Measurements from ENCODE around the gene RANBP2. TPM values are rescaled to one million over a fixed set of nuclear protein-coding genes. Genes with fewer than 3 reads are reported as not detected.
"Not testable (repeated sequence)": the region's sequence is repeated elsewhere in the genome, so short reads cannot be mapped to it uniquely, and the experiment has no call there.

RANBP2 gene
- total RNA-seq = 53.1 and 53.6 TPM in 2 replicates

DNA sequence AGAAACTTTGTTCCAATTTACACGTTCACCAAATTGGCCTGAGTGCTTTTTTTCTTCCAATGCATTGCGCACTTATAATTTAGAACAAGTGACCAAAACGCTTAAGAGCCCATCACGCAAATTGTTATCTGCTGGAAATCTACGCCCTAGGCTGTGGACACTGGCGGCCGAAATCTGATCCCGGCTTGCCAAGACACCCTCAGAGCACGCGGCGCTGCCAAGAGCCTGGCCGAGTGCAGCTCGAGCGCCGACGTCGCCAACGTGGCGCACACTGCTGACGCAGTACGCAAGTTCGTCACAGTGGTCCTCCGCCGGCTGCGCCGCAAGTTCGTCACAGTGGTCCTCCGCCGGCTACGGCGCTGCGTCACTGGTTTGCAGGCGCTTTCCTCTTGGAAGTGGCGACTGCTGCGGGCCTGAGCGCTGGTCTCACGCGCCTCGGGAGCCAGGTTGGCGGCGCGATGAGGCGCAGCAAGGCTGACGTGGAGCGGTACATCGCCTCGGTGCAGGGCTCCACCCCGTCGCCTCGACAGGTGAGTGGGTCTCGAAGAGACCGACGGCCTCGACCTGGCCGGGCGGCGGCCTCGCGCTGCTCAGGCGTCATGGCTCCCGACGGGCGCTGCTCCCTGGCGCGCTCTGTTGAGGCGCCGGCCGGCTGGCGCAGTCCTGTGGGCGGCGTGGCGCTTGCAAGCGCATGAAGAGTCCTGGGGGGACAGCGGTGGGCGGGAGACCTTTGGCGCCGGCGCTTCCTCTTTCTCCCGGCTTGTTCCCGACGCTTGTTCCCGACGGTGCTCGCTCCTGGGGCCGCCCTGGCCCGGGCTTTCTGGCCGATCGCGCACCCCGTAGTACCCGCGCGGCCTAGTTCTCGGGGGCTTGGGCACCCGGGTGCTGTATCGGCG is at the start of gene RANBP2:
TSS of gene RANBP2 (plus strand) at position 334 of the 896 bp plus-strand sequence. CDS start at position 459, 125 bp downstream.
- DNase-seq (ENCODE audit: low read depth in 2 of 2) = peak; percentile 98 to 99

DNA sequence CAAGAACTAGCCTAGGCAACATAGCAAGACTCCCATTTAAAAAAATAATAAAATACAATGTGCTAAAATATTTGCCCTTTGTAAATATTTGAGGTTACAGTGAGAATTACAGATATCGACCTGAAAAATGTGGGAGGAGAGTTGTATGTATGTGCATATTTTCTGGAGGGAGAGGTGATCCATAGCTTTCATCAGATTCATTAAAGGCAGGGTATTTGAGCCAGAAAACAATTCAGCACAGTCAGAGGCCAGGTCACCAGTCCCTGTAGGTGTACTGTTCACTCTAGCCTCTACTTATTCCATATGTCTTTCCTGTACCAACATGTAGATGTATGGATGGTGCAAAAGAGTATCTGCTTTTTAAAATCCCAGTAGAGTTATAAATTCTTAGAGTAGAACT is 49.0 kb upstream of the RANBP2 start:
- DNase-seq (ENCODE audit: low read depth in 2 of 2) = not testable (repeated sequence)

DNA sequence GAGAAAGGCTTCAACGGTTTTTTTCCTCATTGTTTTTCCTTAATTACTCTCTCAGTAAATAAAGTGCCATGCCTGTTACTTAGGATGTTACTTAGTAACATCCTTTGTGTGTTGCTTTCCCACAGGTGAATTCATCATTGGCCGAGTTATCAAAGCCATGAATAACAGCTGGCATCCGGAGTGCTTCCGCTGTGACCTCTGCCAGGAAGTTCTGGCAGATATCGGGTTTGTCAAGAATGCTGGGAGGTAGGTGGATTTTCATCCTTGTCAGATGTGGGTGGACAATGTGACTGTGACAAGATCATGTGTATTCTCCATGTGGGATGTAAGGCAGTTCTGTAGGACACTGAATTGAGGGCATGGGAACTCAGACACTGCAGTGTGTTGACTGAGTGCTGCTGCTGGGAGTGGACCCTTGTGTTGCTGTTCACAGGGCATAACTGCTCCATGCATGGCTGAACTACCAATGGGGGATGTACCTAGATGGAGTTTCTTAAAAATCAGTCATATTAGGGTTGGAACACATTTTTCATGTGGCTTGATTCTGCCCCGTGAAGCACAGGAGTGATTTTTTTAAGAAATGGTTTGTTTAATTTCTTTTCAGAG is 47.0 kb upstream of the RANBP2 start:
- peak in 1 of 2 donors; percentile 7 for DNase-seq (ENCODE audit: low read depth in 2 of 2)

DNA sequence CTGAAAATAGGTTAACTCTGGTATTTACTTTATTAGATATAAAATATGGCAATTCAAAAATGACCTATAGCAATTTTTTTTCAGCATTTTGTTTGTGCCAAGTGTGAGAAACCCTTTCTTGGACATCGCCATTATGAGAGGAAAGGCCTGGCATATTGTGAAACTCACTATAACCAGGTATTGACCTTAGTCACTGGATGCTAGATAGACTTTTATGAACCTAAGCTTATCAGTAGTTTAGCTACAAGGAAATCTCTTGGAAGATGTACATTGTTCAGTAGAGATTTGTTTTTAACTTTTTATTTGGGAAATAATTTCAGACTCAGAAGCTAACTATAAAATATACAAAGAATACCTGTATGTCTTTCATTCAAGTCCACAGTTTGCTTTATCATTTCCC is 42.8 kb upstream of the RANBP2 start:
- not testable (repeated sequence) for DNase-seq (ENCODE audit: low read depth in 2 of 2)

DNA sequence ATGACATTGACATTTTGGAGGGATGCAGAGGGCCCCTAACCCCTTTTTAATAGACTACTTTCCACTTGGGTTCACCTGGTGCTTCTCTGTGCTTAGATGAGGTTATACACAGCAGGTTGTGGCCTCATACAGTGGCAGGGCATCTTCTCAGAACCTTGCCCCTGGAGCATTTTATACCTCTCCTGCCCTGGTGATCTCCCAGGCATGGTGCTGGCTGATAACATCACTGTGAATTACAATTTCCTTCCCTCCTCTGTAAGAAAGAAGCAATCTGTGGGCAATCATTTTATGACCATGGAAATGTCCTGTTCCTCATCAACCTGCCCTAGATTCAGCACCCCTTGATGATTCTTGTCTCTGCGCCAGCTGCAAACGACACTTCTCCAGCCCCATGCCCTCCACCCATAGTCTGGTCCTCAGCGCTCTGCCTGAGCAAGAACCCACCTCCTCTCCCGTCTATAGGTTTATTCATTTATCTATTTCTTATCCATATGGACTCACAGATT is 42.0 kb upstream of the RANBP2 start:
- DNase-seq (ENCODE audit: low read depth in 2 of 2) = peak in 1 of 2 donors; percentile 40

DNA sequence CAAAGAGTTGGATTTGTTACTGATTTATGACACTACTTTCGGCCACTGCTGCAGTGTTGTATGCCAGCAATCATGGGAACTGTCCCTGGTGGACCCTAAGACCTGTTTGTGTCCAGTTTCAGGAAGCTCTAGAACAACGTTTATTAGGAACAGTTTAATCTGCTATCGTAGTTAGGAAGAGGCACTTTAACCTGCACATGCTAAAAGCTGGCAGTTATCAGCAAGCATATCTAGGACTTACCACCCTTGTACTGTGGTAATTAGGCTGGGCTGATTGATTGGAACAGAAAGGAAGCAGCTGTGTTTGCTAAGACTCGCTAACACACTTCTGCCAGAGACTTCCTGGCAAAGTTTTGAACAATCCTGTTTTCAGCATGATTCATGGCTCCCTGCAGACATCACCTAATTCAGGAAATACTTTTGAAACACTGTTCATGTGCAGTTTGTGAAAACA is 41.1 kb upstream of the RANBP2 start:
- peak; percentile 88 to 96 for DNase-seq (ENCODE audit: low read depth in 2 of 2)

DNA sequence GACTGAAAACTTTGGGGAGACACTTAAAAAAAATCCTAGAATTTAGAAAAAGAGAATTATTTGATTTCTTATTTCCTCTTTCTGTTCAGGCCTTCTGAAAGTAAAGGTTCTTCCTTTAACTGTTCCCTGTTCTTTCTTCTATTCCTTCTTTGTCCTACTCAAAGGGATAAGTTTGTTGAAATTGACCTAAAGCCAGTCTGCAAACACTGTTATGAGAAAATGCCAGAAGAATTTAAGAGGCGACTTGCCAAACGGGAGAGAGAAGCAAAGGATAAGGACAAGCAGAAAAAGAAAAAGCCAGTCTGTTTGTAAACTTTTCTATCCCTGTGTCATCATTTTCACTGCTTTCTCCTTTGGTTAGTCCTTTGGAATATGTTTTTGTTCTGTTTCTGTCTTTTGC is 38.5 kb upstream of the RANBP2 start:
- DNase-seq (ENCODE audit: low read depth in 2 of 2) = not testable (repeated sequence)

DNA sequence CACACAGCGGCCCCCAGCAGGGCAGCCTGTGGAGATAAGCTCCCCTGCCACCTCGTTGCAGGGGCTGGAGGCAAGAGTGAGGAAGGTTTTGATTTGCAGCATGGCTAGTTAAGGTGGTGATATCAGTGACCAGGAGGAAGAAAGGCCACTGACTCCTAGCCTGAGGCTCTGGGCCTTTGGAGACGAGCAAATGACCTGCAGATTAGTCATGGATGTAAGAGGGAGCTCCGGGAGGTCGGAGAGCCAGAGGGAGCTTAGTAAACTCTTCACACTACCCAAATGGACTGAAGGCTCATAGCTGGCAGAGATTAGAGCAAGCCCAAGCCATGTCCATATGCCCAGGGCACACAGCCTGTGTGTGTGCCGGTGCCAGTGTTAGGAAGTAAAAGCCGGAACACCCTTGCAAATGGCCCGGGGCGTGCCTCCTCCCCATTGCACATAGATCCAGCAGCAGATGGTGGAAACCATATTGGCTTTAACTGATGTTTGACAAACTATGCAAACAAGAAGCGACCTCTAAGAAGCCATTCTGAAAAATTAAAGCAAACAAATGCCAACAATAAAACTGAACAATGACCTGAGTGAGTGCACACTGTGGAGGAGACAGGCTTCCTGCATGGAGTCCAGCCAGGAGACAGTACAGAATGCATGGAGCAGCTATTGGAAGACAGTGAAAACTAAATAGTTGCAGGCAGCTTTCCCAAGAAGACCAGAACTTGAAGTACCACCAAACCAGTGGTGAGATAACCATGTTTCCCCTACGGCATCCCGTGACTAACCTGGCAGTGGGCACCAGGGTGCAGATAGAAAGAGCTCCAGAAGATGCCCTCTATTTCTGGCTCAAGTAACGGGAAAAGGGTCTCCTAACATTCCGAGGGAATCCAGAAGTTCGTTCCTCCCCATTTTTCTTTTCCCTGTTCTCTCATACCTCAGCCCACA is 30.2 kb upstream of the RANBP2 start:
- peak in 1 of 2 donors; percentile 44 for DNase-seq (ENCODE audit: low read depth in 2 of 2)

DNA sequence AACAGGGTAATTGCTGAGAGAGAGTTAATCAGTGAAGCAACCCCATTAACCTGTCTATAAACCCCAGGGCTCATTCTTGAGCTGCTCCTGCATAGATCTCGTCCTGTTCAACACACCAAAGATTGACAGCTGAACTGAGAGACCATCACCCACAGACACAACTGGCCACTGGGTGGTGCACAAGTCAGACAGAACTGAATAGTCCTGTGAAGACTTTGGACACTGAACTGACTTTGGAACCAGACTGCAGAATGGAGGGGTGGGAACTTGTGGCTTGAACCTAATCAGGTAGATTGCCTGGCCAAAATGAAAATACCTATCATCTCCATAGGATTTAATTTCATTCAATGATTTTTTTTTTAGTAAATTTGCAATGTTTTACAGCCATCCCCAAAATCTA is 29.3 kb upstream of the RANBP2 start:
- DNase-seq (ENCODE audit: low read depth in 2 of 2) = not testable (repeated sequence)

DNA sequence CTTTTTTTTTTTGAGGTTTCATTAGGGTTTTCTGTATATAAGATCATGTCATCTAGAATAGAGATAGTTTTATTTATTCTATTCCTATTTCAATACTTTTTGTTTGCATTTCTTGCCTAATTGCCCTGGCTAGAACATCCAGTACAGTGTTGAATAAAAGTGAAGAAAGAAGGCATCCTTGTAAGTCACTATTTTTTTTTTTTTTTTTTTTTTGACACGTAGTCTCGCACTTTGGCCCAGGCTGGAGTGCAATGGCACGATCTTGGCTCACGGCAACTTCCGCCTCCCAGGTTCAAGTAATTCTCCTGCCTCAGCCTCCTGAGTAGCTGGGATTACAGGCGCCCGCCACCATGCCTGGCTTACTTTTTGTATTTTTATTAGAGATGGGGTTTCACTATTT is 27.8 kb upstream of the RANBP2 start:
- no peak for DNase-seq (ENCODE audit: low read depth in 2 of 2)

DNA sequence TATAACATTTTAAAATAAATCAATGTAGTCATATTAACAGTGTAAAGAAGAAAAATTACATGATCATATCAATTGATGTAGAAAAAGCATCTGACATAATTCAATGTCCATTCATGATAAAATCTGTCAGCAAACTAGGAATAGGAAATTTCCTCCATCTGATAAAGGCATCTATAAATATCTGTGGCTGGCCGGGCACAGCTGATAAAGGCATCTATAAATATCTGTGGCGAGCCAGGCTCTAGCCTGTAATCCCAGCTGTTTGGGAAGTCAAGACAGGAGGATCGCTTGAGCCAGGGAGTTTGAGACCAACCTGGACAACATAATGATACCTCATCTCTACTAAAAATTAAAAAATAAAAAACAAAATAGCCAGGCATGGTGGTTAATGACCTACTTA is 18.1 kb upstream of the RANBP2 start:
- no peak for DNase-seq (ENCODE audit: low read depth in 2 of 2)

DNA sequence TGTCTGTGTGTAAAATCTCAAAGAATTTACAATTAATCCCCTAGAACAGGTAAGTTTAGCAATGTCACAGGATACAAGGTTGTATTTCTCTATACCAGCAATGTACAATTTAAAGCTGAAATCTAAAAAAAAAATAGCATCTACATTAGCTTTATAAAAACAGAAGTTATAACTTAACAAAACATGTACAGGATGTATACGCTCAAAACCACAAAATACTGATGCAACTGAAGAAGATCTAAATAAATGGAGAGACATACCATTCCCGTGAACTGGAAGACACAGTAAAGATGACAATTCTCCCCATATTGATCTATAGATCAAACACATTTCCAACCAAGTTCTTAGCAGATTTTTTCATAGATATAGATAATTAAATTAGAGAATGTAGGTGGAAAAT is 17.5 kb upstream of the RANBP2 start:
- DNase-seq (ENCODE audit: low read depth in 2 of 2) = no peak

DNA sequence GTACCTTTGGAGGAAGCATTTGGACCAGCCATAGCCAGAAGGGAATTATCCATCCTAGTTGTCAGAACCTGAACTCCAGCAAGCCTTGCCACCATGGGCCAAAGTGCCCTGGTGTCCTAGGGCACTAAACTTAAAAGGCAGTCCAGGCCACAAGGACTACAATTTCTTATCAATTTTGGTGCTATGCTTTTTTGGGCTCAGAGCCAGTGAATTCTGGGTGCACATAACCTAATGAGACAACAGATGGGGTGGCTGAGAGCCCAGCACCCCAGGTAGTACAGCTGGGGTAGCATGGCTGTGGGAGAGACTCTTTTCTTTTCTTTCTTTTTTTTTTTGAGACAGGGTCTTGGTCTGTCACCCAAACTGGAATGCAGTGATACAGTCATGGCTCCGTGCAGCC is 14.4 kb upstream of the RANBP2 start:
- no peak for DNase-seq (ENCODE audit: low read depth in 2 of 2)

DNA sequence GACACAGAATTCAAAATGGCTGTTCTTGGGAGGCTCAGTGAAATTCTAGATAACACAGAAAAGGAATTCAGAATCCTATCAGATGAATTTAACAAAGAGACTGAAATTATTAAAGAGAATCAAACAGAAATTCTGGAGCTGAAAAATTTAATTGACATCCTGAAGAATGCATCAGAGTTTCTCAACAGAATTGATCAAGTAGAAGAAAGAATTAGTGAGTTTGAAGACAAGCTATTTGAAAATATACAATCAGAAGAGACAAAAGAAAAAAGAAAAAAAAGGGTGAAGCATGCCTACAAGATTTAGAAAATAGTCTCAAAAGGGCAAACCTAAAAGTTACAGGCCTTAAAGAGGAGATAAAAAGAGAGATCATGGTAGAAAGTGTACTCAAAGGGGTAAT is 12.0 kb upstream of the RANBP2 start:
- no peak for DNase-seq (ENCODE audit: low read depth in 2 of 2)

DNA sequence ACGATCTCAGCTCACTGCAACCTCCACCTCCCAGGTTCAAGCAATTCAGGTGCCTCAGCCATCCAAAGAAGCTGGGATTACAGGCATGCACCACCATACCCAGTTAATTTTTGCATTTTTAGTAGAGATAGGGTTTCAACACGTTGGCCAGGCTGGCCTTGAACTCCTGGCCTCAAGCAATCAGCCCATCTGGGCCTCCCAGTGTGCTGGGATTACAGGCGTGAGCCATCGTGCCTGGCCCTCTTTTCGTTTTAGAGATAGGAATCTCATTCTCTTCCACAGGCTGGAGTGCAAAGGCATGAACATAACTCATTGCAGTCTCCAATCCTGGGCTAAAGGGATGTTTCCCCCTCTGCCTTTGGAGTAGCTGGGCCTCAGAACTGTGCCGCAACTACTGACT is 2.3 kb upstream of the RANBP2 start:
- not testable (repeated sequence) for DNase-seq (ENCODE audit: low read depth in 2 of 2)

DNA sequence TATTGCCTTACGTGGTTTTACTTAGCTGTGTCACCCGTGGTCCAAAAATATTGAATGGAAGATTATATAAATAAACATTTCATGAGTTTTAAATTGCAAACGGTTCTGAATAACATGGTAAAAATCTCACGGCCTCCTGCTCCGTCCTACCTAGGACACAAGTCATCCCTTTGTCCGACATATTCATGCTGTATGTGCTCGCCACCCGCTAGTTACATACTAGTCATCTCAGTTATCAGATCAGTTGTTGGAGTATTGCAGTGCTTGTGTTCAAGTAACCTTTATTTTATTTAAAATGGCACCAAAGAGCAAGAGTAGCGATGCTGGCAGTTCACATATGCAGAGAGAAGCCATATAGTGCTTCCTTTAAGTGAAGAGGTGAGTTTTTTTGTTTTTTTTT is 6.8 kb downstream of the RANBP2 start:
- DNase-seq (ENCODE audit: low read depth in 2 of 2) = not testable (repeated sequence)

DNA sequence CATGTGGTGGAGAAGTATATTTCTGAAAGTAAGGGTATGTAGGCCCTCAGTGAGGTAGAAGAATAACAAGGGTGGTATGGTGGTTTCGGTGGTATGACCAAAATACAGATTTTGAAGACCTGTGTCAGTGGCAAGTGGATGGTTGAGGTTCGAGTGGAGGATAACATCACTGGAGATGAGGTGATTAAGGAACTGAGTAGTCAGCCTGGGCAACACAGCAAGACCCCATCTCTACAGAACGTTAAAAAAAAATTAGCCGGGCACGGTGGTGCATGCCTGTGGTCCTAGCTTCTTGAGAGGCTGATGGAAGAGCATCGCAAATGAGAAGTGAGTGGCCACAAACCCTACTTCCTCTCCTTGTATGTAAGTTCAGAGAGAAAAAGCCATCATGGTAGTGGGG is 15.4 kb downstream of the RANBP2 start:
- DNase-seq (ENCODE audit: low read depth in 2 of 2) = not testable (repeated sequence)

DNA sequence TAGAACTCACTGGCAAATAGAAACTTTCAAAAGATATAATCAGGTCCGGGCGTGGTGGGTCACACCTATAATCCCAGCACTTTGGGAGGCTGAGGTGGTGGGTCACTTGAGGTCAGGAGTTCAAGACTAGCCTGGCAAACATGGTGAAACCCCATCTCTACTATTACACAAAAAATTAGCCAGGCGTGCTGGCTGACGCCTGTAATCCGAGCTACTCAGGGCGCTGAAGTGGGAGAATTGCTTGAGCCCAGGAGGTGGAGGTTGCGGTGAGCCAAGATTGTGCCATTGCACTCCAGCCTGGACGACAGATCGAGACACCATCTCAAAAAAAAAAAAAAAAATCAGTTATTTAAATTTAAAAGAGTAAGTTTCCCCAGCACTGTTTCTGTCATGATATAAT is 38.7 kb downstream of the RANBP2 start:
- DNase-seq (ENCODE audit: low read depth in 2 of 2) = not testable (repeated sequence)

DNA sequence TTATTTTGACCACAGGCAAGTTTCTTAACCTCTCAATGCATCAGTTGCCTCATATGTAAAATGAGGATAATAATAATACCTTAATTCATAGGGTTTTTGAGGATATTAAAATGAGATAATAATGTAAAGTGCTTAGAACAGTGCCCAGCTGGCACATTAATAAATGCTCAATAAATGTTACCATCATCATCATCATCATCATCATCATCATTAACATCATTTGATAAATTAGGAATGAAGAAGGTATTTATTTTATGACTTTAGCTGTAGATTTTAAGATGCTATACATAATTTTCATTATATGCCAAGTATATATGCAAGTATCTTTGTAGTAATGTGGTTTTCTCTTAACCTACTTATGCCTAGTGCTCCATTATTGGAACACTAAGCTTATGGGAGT is 43.3 kb downstream of the RANBP2 start:
- DNase-seq (ENCODE audit: low read depth in 2 of 2) = not testable (repeated sequence)

DNA sequence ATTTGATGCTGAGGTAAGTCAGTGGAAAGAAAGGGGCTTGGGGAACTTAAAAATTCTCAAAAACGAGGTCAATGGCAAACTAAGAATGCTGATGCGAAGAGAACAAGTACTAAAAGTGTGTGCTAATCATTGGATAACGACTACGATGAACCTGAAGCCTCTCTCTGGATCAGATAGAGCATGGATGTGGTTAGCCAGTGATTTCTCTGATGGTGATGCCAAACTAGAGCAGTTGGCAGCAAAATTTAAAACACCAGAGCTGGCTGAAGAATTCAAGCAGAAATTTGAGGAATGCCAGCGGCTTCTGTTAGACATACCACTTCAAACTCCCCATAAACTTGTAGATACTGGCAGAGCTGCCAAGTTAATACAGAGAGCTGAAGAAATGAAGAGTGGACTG is 47.4 kb downstream of the RANBP2 start:
- DNase-seq (ENCODE audit: low read depth in 2 of 2) = not testable (repeated sequence)

DNA sequence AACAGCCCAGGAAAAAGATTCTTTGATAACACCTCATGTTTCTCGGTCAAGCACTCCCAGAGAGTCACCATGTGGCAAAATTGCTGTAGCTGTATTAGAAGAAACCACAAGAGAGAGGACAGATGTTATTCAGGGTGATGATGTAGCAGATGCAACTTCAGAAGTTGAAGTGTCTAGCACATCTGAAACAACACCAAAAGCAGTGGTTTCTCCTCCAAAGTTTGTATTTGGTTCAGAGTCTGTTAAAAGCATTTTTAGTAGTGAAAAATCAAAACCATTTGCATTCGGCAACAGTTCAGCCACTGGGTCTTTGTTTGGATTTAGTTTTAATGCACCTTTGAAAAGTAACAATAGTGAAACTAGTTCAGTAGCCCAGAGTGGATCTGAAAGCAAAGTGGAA is 48.6 kb downstream of the RANBP2 start:
- DNase-seq (ENCODE audit: low read depth in 2 of 2) = not testable (repeated sequence)

Measured in dermis microvascular lymphatic vessel endothelial cell (primary cell).